Lung (tissue), 12 donors: ENCODE data around the gene CNTRL. TPM values are rescaled to one million over a fixed set of nuclear protein-coding genes. Genes with fewer than 3 reads are reported as not detected.
"Not testable (repeated sequence)": the region's sequence is repeated elsewhere in the genome, so short reads cannot be mapped to it uniquely, and the experiment has no call there.

Experiments used
- ATAC-seq: fragments of 200-7000 bp; cut with Tn5 transposase; one replicate; pipeline ENCODE4 v1.9.1; 2020; ENCODE audit warnings: moderate number of reproducible peaks; ENCODE audit not compliant: insufficient read depth, low FRiP score
- DNase-seq, 3 donors: peaks; one replicate each; pipeline ENCODE4 v3.0.0-alpha.2; 2013 to 2017
- H3K27ac ChIP-seq, 2 donors: one replicate each; pipeline ENCODE4 v1.5.1; 2013; ENCODE audit warnings: mild to moderate bottlenecking in 2 of 2, moderate library complexity in 2 of 2, control low read depth in 1 of 2, inconsistent platforms in 1 of 2, low read depth in 1 of 2, low read length in 1 of 2
- H3K27me3 ChIP-seq, 3 donors: one replicate each; pipeline ENCODE4 v1.5.1; 2013; ENCODE audit warnings: low read length in 2 of 3; ENCODE audit not compliant: control insufficient read depth in 3 of 3, insufficient read depth in 3 of 3
- H3K36me3 ChIP-seq, 4 donors: one replicate each; pipeline ENCODE4 v1.5.1; 2013; ENCODE audit warnings: low read length in 4 of 4, mild to moderate bottlenecking in 1 of 4, moderate library complexity in 1 of 4; ENCODE audit not compliant: control insufficient read depth in 4 of 4, insufficient read depth in 4 of 4
- H3K4me1 ChIP-seq, 5 donors: one replicate each; pipeline ENCODE4 v1.5.1; 2013; ENCODE audit warnings: low read length in 5 of 5, mild to moderate bottlenecking in 2 of 5, moderate library complexity in 1 of 5; ENCODE audit not compliant: control insufficient read depth in 5 of 5, insufficient read depth in 5 of 5
- H3K4me3 ChIP-seq: one replicate; pipeline ENCODE4 v1.5.1; 2013; ENCODE audit warnings: mild to moderate bottlenecking, control low read depth, moderate library complexity
- H3K9ac ChIP-seq, 2 donors: one replicate each; pipeline ENCODE4 v1.5.1; 2013; ENCODE audit warnings: low read length in 2 of 2, control low read depth in 1 of 2; ENCODE audit not compliant: insufficient read depth in 1 of 2
- H3K9me3 ChIP-seq, 4 donors: one replicate each; pipeline ENCODE4 v1.5.1; 2013; ENCODE audit warnings: low read length in 3 of 4, mild to moderate bottlenecking in 1 of 4, moderate library complexity in 1 of 4; ENCODE audit not compliant: control insufficient read depth in 4 of 4, insufficient read depth in 3 of 4
- WGBS, 2 donors: extraction: QIAGEN DNeasy Blood & Tissue Kit; methylation state at CpG; one replicate each; pipeline ENCODE4 v1.1.7; 2013; 5-methylcytosine and 5-hydroxymethylcytosine counted together
- polyA plus RNA-seq, 2 donors: library from polyadenylated mRNA; stranded (reverse); fragments of 200-250 nt; gene quantifications; one replicate each; pipeline ENCODE4 v1.2.1, GENCODE V29; 2013
- total RNA-seq, 2 donors: library from RNA; depleted of rRNA in 1 of 2; stranded (reverse); fragments of >200 nt in 1 of 2; gene quantifications; one replicate each; pipeline ENCODE4 v1.2.1, GENCODE V29; 2014 to 2021
- TF ChIP-seq, protein P1 (sequence below): IDR thresholded peaks from 2 replicates; pipeline ENCODE4 v1.5.1; 2012; ENCODE audit warnings: mild to moderate bottlenecking; ENCODE audit errors: control extremely low read depth, extremely low read depth
- donor health status: control.
- donor health status: control.
- donor health status: Bipolar disorder and iron deficiency.
- donor health status: healthy.
- donor health status: DM: yes; HTN: yes; CAD: no.

The CNTRL gene
- total and polyA plus RNA-seq, 4 donors, result 9.5 to 42.9 (median 18.3) TPM

DNA sequence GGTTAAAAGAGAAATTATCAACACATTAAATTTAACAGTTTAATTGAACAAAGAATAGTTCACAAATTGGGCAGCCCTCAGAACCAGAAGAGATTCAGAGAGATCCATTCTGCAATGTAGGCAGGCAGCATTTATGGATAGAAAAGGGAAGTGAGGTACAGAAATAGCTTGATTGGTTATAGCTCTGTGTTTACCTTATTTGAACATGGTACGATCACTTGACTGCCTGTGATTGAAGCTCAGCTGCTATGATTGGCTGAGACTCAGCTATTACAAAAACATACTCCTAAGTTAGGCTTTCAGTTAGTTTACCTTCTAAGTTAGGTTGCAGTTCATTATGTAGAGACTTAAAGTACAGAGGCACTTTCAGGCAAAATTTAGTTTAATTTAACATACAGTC is 7.3 kb downstream of the CNTRL start:
- H3K4me1 ChIP-seq, result no peaks in the 10 kb centered on the region
- no peak overlapping the region for H3K9ac ChIP-seq
- 48 to 70% methylated on average over 1 of the region's 1 CpG for WGBS, 2 donors
- H3K36me3 ChIP-seq, result peaks cover 7 to 13% (median 9%) of the 10 kb centered on the region in 4 donors
- H3K4me3 ChIP-seq, result no peak overlapping the region
- DNase-seq, result no peak
- no peak overlapping the region for H3K27ac ChIP-seq
- no peaks in the 10 kb centered on the region for H3K9me3 ChIP-seq
- H3K27me3 ChIP-seq, result no peaks in the 10 kb centered on the region
- ATAC-seq, result no peak
- TF ChIP-seq, protein P1, sequence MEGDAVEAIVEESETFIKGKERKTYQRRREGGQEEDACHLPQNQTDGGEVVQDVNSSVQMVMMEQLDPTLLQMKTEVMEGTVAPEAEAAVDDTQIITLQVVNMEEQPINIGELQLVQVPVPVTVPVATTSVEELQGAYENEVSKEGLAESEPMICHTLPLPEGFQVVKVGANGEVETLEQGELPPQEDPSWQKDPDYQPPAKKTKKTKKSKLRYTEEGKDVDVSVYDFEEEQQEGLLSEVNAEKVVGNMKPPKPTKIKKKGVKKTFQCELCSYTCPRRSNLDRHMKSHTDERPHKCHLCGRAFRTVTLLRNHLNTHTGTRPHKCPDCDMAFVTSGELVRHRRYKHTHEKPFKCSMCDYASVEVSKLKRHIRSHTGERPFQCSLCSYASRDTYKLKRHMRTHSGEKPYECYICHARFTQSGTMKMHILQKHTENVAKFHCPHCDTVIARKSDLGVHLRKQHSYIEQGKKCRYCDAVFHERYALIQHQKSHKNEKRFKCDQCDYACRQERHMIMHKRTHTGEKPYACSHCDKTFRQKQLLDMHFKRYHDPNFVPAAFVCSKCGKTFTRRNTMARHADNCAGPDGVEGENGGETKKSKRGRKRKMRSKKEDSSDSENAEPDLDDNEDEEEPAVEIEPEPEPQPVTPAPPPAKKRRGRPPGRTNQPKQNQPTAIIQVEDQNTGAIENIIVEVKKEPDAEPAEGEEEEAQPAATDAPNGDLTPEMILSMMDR, result no peak

DNA sequence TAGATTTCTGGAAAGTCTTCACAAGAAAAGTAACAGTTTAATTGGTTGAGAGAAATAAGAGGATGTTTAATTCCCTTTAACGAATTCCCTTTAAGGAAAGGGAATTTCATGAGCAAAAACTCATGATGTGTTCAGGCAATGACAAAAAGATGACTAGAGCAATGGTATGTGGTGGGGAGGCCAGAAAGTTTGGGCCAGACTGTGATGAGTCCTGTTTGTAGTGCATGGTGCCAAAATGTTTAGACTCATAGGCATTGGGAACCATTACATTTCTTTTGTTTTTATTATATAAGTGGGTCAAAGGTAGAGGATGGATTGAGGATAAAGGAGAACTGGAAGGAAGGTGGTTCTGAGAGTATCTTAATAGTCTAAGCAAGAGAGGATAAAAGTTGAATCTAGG is 10.9 kb downstream of the CNTRL start:
- 90 to 92% methylated on average over 1 of the region's 1 CpG for WGBS, 2 donors
- DNase-seq (no peak), ATAC-seq (no peak)
- no peak overlapping the region for H3K27ac ChIP-seq
- peaks cover 4 to 18% (median 10%) of the 10 kb centered on the region in 4 donors for H3K36me3 ChIP-seq
- TF ChIP-seq, protein P1, result no peak
- H3K4me1 ChIP-seq, result no peaks in the 10 kb centered on the region
- no peak overlapping the region for H3K9ac ChIP-seq
- H3K4me3 ChIP-seq, result no peak overlapping the region
- no peaks in the 10 kb centered on the region for H3K9me3 ChIP-seq
- no peaks in the 10 kb centered on the region for H3K27me3 ChIP-seq

DNA sequence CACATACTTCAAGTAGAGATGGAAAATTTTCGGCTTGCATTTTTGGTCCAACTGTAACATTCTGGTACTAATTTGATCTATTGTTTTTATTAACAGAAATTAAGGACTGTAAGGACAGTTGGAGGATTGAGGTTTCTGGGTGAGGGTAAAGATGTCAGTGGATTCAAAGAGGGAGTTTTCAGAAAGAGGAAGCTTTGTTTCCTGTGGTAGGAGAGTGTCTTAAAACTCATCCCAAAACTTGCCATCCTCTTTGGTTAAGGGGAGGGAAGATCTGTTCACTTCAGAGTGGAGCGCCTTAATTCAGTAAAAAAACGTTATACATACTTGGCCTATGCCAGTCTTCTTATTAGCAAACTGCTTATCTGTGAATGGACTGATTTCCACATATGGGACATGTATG is 13.8 kb downstream of the CNTRL start:
- DNase-seq (no peak), ATAC-seq (no peak)
- Histone ChIP-seq H3K9ac (no peak overlapping the region), H3K36me3 (peaks cover 0 to 9% (median 4%) of the 10 kb centered on the region in 4 donors), H3K27ac (no peak overlapping the region), H3K27me3 (no peaks in the 10 kb centered on the region), H3K4me1 (no peaks in the 10 kb centered on the region), H3K4me3 (no peak overlapping the region), H3K9me3 (no peaks in the 10 kb centered on the region)
- TF ChIP-seq, protein P1, result no peak
- WGBS, 2 donors, result 32 to 74% methylated on average over 3 of the region's 3 CpGs

DNA sequence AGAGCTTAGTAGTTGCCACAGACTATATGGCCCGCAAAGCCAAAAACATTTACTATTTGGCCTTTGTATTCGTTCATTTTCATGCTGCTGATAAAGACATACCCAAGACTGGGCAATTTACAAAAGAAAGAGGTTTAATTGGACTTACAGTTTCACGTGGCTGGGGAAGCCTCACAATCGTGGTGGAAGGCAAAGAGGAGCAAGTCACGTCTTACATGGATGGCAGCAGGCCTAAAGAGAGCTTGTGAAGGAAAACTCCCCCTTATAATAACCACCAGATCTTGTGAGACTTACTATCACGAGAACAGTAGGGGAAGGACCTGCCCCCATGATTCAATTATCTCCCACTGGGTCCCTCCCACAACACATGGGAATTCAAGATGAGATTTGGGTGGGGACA is 16.0 kb downstream of the CNTRL start:
- ATAC-seq, DNase-seq, H3K27ac ChIP-seq, H3K9me3 ChIP-seq, H3K9ac ChIP-seq, H3K27me3 ChIP-seq, H3K4me1 ChIP-seq, H3K4me3 ChIP-seq, H3K36me3 ChIP-seq: not testable (repeated sequence)
- 94 to 97% methylated on average over 6 of the region's 6 CpGs for WGBS, 2 donors
